Activated CD8-positive, alpha-beta T cell treated with anti-CD3 and anti-CD28 coated beads for 36 hours (primary cell): Measurements from ENCODE around the gene ZNF277. TPM values are rescaled to one million over a fixed set of nuclear protein-coding genes. Genes with fewer than 3 reads are reported as not detected.
"Not testable (repeated sequence)": the region's sequence is repeated elsewhere in the genome, so short reads cannot be mapped to it uniquely, and the experiment has no call there.

Source experiments
- ATAC-seq: fragments of 200-7000 bp; cut with Tn5 transposase; one replicate; pipeline ENCODE4 v1.10.0; 2021; ENCODE audit warnings: mild to moderate bottlenecking, moderate library complexity
- CTCF ChIA-PET: fragments of 350-600 bp; sonication (Branson Sonifier 250); formaldehyde crosslinking; loops from one replicate; lab custom pipeline; 2021; ENCODE audit warnings: antibody characterized with exemption; lab: Charles Lee
- POLR2A ChIA-PET: fragments of 350-600 bp; sonication (Branson Sonifier 250); formaldehyde crosslinking; loops from one replicate; lab custom pipeline; 2021; ENCODE audit warnings: antibody characterized with exemption; lab: Charles Lee
- DNase-seq: peaks from one replicate; pipeline ENCODE4 v3.0.0-alpha.2; 2020
- H3K27ac Mint-ChIP-seq: one replicate; pipeline ENCODE4 v1.8.0; 2021; ENCODE audit warnings: mild to moderate bottlenecking, mixed read lengths
- H3K27me3 Mint-ChIP-seq: one replicate; pipeline ENCODE4 v1.8.0; 2021; ENCODE audit warnings: mixed read lengths
- H3K36me3 Mint-ChIP-seq: one replicate; pipeline ENCODE4 v1.8.0; 2021; ENCODE audit warnings: low read depth, mixed read lengths
- H3K4me1 Mint-ChIP-seq: one replicate; pipeline ENCODE4 v1.8.0; 2021; ENCODE audit warnings: low read depth, mixed read lengths
- H3K4me3 Mint-ChIP-seq: one replicate; pipeline ENCODE4 v1.8.0; 2021; ENCODE audit warnings: mild to moderate bottlenecking, moderate library complexity, mixed read lengths
- H3K9me3 Mint-ChIP-seq: one replicate; pipeline ENCODE4 v1.8.0; 2021; ENCODE audit warnings: mixed read lengths
- CTCF ChIP-seq: fragments of 200-600 bp; IDR thresholded peaks from one replicate; pipeline ENCODE4 v1.8.0; 2022; ENCODE audit warnings: antibody characterized with exemption, mild to moderate bottlenecking
- intact Hi-C: fragments of 100-400 bp; cut with micrococcal nuclease; formaldehyde crosslinking; loops from one replicate; pipeline ENCODE4 v1.10.0; 2022
- total RNA-seq, 2 experiments: library from RNA; stranded (reverse); gene quantifications; one replicate each; pipeline ENCODE4 v1.2.3, GENCODE V29; 2021

Gene ZNF277
- total RNA-seq, 2 experiments from 2014 or later = 21.5 to 25.8 TPM

GRCh38 chr7:112385516-112385915 is 179.0 kb downstream of the ZNF277 start:
- Mint-ChIP-seq H3K36me3 (no peaks in the 10 kb centered on the region), H3K27me3 (peaks cover 10% of the 10 kb centered on the region), H3K9me3 (peaks cover 3% of the 10 kb centered on the region), H3K4me1 (peaks cover 12% of the 10 kb centered on the region), H3K4me3 (no peak overlapping the region), H3K27ac (no peak overlapping the region)
- no peak for TF ChIP-seq CTCF
- ChIA-PET POLR2A (no interaction called here), CTCF (interaction anchor here (0.8 kb wide), 1 partner anchor 622 kb away, joined by 3 read pairs; no protein-coding TSS in a partner anchor)
- ATAC-seq (no peak), DNase-seq (no peak)
- intact Hi-C loops = no loop called here

- Mint-ChIP-seq H3K9me3 (no peaks in the 10 kb centered on the region), H3K27me3 (peaks cover 6% of the 10 kb centered on the region), H3K27ac (no peak overlapping the region), H3K36me3 (no peaks in the 10 kb centered on the region), H3K4me3 (no peak overlapping the region), H3K4me1 (peaks cover 12% of the 10 kb centered on the region)
- ATAC-seq (no peak), DNase-seq (no peak)
- intact Hi-C loops = no loop called here
- ChIA-PET POLR2A (no interaction called here), CTCF (no interaction called here)
- TF ChIP-seq CTCF = no peak
Measured at GRCh38 chr7:112386619-112387018, 180.1 kb downstream of the ZNF277 start.

- CTCF ChIA-PET = interaction anchor here (0.6 kb wide), 1 partner anchor 71 kb away, joined by 3 read pairs; no protein-coding TSS in a partner anchor
- Mint-ChIP-seq H3K36me3 (no peaks in the 10 kb centered on the region), H3K27me3 (no peaks in the 10 kb centered on the region), H3K9me3 (no peaks in the 10 kb centered on the region), H3K27ac (no peak overlapping the region), H3K4me1 (peaks cover 8% of the 10 kb centered on the region), H3K4me3 (no peak overlapping the region)
- POLR2A ChIA-PET = no interaction called here
- TF ChIP-seq CTCF = no peak
- intact Hi-C loops = no loop called here
- ATAC-seq = no peak
- no peak for DNase-seq
Measured at GRCh38 chr7:112390167-112390566, 183.7 kb downstream of the ZNF277 start.

- intact Hi-C loops, H3K36me3 Mint-ChIP-seq, ATAC-seq, H3K9me3 Mint-ChIP-seq, H3K27me3 Mint-ChIP-seq, CTCF ChIA-PET, H3K4me1 Mint-ChIP-seq: not testable (repeated sequence)
- DNase-seq = peak; percentile 64
- peak overlapping the region; percentile 78 for H3K4me3 Mint-ChIP-seq
- POLR2A ChIA-PET = interaction anchor here (0.8 kb wide), 1 partner anchor 59 kb away, joined by 8 read pairs; the partner anchor contains the start of gene IFRD1
- H3K27ac Mint-ChIP-seq = peak overlapping the region; percentile 63
Measured at GRCh38 chr7:112391079-112391821, 184.8 kb downstream of the ZNF277 start.

GRCh38 chr7:112391841-112392286 is 185.4 kb downstream of the ZNF277 start:
- H3K4me3 Mint-ChIP-seq = peak overlapping the region; percentile 78
- DNase-seq (peak; percentile 79), ATAC-seq (peak; percentile 73)
- POLR2A ChIA-PET = interaction anchor here (1.5 kb wide), 1 partner anchor 58 kb away, joined by 12 read pairs; the partner anchor contains the start of gene IFRD1
- H3K27ac Mint-ChIP-seq = peak overlapping the region; percentile 88
- H3K27me3 Mint-ChIP-seq, CTCF ChIA-PET, H3K36me3 Mint-ChIP-seq, H3K9me3 Mint-ChIP-seq, H3K4me1 Mint-ChIP-seq: not testable (repeated sequence)
- intact Hi-C loops = loop anchor here (2.0 kb wide), 1 partner anchor 57 kb away; no protein-coding TSS in a partner anchor

Other genes starting within 250 kb of the ZNF277 start
- gene DOCK4, start 296 bp upstream of the ZNF277 start, total RNA-seq = under 1 TPM; 0.31 to 0.32 TPM
- 10 to 100 TPM; 54.1 to 54.5 TPM for gene IFRD1, start 243.8 kb downstream of the ZNF277 start, total RNA-seq